MM.1S (cell line): ENCODE results near the gene P2RY12.

Source experiments
- CTCF ChIP-seq: fragments of 300-600 bp; sonication (generic); IDR thresholded peaks from 2 replicates; pipeline ENCODE4 v1.5.1; 2016; ENCODE audit warnings: antibody characterized with exemption, low read length, mixed read lengths
- EZH2 ChIP-seq: fragments of 300-600 bp; sonication (generic); optimal IDR thresholded peaks from 2 replicates; pipeline ENCODE3; 2017; ENCODE audit warnings: low read depth, mild to moderate bottlenecking, antibody characterized with exemption, low read length, mixed read lengths
- EZH2phosphoT487 ChIP-seq: fragments of 300-600 bp; sonication (generic); IDR thresholded peaks from 2 replicates; pipeline ENCODE4 v1.6.1; 2018; ENCODE audit warnings: antibody characterized with exemption, low read length

GRCh38 chr3:151328298-151328995, 56.1 kb downstream of the P2RY12 start:
- TF ChIP-seq CTCF = no peak
- no peak for TF ChIP-seq EZH2phosphoT487
- no peak for TF ChIP-seq EZH2
